Smooth muscle cell of the umbilical artery (primary cell): Measurements from ENCODE around the gene RHBDF2. TPM values are rescaled to one million over a fixed set of nuclear protein-coding genes. Genes with fewer than 3 reads are reported as not detected.

Experiments
- total RNA-seq: library from RNA; depleted of rRNA; stranded (reverse); fragments of >200 nt; gene quantifications from 2 replicates; pipeline ENCODE4 v1.2.3, GENCODE V29; 2014

The RHBDF2 gene
- total RNA-seq, result 9.5 and 33.7 TPM in 2 replicates

DNA sequence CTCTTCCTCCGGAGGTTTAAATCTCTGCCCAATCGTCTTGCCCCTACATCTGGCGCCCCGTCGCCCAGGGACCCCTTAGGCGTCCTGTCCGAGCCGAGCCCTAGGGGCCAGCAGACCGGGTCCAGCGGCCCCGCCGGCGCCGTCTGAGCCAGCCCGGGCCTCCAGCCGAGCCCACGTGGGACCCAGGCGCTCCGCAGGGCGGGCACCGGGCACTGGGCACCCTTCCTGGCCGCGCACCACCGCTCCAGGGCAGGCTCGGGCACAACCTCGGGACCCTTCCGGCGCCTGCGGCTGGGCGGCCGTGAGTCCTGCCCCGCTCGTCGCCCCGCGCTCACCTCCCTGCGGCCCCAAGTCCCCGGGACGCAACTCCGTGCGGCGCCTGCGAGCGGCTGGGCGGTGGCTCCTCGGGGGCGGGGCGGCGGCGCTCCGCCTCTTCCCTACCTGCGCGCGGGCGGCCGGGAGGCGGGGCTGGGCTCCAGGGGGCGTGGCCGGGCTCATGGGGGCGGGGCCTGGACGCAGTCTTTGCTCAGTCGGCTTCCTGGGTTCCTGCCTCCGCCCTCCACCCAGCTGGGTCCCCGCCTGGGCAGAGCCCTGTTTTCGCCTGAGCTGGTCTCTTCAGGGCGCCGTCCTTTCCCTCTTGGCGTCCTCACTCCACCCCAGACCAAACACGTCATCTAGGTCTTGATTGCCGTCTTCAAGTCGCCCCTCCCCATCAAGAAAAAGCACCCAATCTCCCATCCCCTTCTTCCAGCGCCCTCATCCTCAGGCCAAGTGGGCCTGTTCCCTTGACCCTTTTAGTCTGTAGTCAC is at the start of gene RHBDF2:
TSS of gene RHBDF2 (minus strand) at position 406 of the 809 bp plus-strand sequence. CDS start 19,899 bp downstream, outside the sequence.

GRCh38 chr17:76539631-76540271 is 38.5 kb upstream of the RHBDF2 start, which contains the start of gene PRCD:
Gene PRCD, plus strand, starts transcription at chr17:76540044. Its CDS starts 98 bp downstream, at chr17:76540142.

GRCh38 chr17:76537578-76538280 is 36.5 kb upstream of the RHBDF2 start, which contains the start of gene CYGB:
Gene CYGB, minus strand, starts transcription at chr17:76537709. Its CDS starts 167 bp downstream, at chr17:76537542.

DNA sequence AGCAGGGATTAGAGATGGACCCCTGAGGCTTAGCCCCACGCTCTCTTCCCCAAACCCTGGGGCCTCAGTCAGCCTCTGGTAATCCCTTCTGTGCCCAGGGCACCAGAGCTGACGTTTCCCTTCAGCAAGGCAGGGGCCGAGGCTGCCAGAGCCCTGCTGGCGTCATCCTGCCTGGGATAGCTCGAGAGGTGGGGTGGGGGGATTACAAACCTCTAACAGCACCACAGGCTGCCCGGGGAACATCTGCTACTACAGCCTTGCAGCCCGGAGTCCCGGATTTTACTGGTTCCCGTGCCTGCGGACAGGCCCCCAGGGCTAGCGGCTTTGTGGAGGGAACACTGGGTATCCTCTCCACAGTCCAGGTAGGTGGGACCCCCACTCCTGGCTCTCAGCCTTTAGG is 33.9 kb downstream of the RHBDF2 start, which contains the start of gene AANAT:
TSS of gene AANAT (plus strand) at position 238 of the 400 bp plus-strand sequence. CDS start 1,144 bp downstream, outside the sequence.

DNA sequence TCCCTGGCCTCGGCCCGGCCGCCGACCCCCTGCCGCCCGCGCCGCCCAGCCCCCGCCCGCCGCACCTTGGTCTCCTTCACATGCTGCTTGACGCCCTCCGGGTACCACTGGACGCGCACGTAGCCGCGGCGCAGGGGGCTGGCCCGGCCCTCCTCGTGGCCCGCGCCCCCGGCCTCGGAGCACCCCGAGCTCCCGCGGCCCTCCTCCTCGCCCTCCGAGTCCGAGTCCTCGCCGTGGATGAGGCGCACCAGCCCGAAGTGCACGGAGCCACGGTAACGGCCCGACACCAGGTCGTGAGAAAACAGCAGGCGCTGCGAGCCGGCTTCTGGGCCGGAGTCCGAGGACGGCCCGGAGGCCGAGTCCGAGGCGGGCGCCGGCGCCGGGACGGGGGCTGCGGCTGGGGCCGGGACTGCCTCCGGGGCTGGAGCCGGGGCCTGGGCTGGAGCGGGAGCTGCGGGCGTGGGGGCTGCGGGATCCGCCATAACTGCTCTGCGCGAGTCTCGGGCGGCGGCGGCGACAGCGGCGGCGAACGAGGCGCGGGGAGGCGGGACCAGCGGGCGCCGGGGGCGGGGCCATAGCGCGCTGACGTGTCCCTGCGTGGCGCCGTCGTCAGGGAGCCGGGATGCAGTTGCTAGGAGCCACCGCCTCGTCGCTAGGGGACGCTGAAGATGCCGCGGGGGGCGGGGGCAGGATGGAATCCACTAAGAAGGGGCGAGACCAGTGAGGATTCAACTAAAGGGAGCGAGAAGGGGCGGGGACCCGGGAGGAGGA is 48.4 kb downstream of the RHBDF2 start, which contains the start of gene UBE2O:
TSS of gene UBE2O (minus strand) at position 493 of the 771 bp plus-strand sequence. CDS start at position 482, 11 bp downstream.

Other genes with a start within 250 kb of the RHBDF2 start
- 1.2 and 2.1 TPM in 2 replicates for gene UBALD2, start 236.1 kb downstream of the RHBDF2 start, total RNA-seq
- gene QRICH2, start 193.1 kb downstream of the RHBDF2 start, total RNA-seq, result 4.8 and 5.1 TPM in 2 replicates
- gene PRPSAP1, start 147.5 kb downstream of the RHBDF2 start, total RNA-seq, result 42.5 and 46.5 TPM in 2 replicates
- gene SPHK1, start 116.8 kb downstream of the RHBDF2 start, total RNA-seq, result 42.5 and 101 TPM in 2 replicates
- 22.6 and 46.2 TPM in 2 replicates for gene UBE2O, start 48.3 kb downstream of the RHBDF2 start, total RNA-seq
- gene AANAT, start 33.8 kb downstream of the RHBDF2 start, total RNA-seq, result 0.37 TPM in 1 of 2 replicates, not detected in the other
- 5.9 and 7.1 TPM in 2 replicates for gene CYGB, start 36.3 kb upstream of the RHBDF2 start, total RNA-seq
- 1.2 and 1.5 TPM in 2 replicates for gene PRCD, start 38.6 kb upstream of the RHBDF2 start, total RNA-seq
- gene ST6GALNAC2, start 84.4 kb upstream of the RHBDF2 start, total RNA-seq, result 0.55 TPM in 1 of 2 replicates, not detected in the other
- not detected in 2 replicates for gene ST6GALNAC1, start 142.3 kb upstream of the RHBDF2 start, total RNA-seq
- 269 and 308 TPM in 2 replicates for gene MXRA7, start 209.5 kb upstream of the RHBDF2 start, total RNA-seq
- gene JMJD6, start 225.2 kb upstream of the RHBDF2 start, total RNA-seq, result 23.8 and 40.9 TPM in 2 replicates
- 21.0 and 24.9 TPM in 2 replicates for gene METTL23, start 225.4 kb upstream of the RHBDF2 start, total RNA-seq
- gene SRSF2, start 235.9 kb upstream of the RHBDF2 start, total RNA-seq, result 75.4 and 207 TPM in 2 replicates
- 25.9 and 38.9 TPM in 2 replicates for gene MFSD11, start 236.7 kb upstream of the RHBDF2 start, total RNA-seq